SK-N-SH (cell line): Measurements from ENCODE around the gene PLEKHG5.

Experiments used
- CHD2 ChIP-seq: fragments of 150-350 bp; IDR thresholded peaks from 2 replicates; pipeline ENCODE4 v1.6.1; 2018; ENCODE audit warnings: low read length; ENCODE audit not compliant: partially characterized antibody
- EP300 ChIP-seq, 2 experiments: IDR thresholded peaks; 2 replicates each; pipeline versions ENCODE4 v1.4.0 to v1.6.1; 2012; ENCODE audit warnings: borderline replicate concordance in 1 of 2, low read depth in 1 of 2, low read length in 1 of 2
- FOXJ3 ChIP-seq: sonication (generic); formaldehyde crosslinking; IDR thresholded peaks from 2 replicates; pipeline ENCODE4 v1.5.1; 2020; ENCODE audit warnings: mild to moderate bottlenecking, missing genetic modification reagents
- GABPA ChIP-seq: IDR thresholded peaks from 2 replicates; pipeline ENCODE4 v1.4.0; 2012; ENCODE audit warnings: low read depth, mild to moderate bottlenecking
- MXI1 ChIP-seq: IDR thresholded peaks from 2 replicates; pipeline ENCODE4 v1.6.1; 2012; ENCODE audit warnings: mild to moderate bottlenecking, low read depth, low read length, improper control_type of control experiment
- POLR2AphosphoS5 ChIP-seq: IDR thresholded peaks from 2 replicates; pipeline ENCODE4 v1.6.1; 2012; ENCODE audit warnings: low read depth, low read length
- SIN3A ChIP-seq: IDR thresholded peaks from 2 replicates; pipeline ENCODE4 v1.6.1; 2012; ENCODE audit warnings: low read depth, mild to moderate bottlenecking, low read length, moderate library complexity, borderline replicate concordance
- TF ChIP-seq, protein P1 (sequence below): IDR thresholded peaks from 2 replicates; pipeline ENCODE4 v1.6.1; 2012; ENCODE audit warnings: mild to moderate bottlenecking, low read depth, low read length, moderate library complexity
- TF ChIP-seq, protein P2 (sequence below): fragments of 150-350 bp; IDR thresholded peaks from 2 replicates; pipeline ENCODE4 v1.6.1; 2016; ENCODE audit warnings: mild to moderate bottlenecking, low read depth, low read length
- TF ChIP-seq, protein P3 (sequence below): IDR thresholded peaks from 2 replicates; pipeline ENCODE4 v1.4.0; 2012; ENCODE audit warnings: low read depth, borderline replicate concordance

DNA sequence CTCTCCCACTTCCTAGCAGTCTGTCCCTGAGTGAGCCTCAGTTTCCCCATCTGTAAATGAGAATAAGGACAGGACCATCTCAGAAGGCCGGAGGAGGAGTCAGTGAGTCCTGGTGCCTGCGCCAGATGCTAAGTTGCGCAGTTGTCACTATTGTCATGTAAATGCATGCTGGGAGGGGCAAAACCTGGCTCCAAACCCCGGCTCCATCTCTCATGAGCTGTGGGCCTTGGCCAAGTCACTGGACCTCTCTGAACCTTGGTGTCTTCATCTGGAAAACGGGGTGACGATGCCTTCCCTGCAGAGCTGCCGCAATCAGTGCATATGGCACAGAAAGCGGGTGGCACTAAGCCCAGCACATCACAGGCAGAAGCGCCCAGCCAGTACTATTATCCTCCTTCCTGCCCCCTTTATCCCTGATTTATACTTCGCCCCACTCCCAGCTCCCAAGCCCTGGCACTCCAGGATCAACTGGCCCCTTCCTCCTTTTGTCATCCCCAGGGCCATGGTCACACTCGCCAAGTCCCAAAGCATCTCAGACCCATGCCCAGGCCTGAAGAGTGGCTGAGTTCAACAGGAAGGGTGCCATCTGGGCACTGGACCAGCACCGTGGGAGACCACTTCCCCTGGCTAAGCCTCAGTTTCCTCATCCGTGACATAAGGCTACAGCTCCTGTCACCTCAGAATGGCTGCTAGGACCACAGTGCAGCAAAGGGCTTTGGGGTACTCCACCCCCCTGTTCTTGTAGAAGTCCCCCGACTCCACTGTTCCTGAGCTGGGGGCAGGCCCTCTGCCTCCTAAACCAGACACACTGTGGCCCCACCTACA is 4.3 kb upstream of the PLEKHG5 start:
- TF ChIP-seq CHD2 (no peak), SIN3A (no peak), MXI1 (no peak), GABPA (no peak), EP300 (IDR thresholded peaks at IDR 0.05; ENCODE audit: borderline replicate concordance in 1 of 2, low read depth in 1 of 2, low read length in 1 of 2) (no peak), FOXJ3 (CRISPR knock-in tag) (no peak), POLR2AphosphoS5 (no peak)
- TF ChIP-seq, protein P1, sequence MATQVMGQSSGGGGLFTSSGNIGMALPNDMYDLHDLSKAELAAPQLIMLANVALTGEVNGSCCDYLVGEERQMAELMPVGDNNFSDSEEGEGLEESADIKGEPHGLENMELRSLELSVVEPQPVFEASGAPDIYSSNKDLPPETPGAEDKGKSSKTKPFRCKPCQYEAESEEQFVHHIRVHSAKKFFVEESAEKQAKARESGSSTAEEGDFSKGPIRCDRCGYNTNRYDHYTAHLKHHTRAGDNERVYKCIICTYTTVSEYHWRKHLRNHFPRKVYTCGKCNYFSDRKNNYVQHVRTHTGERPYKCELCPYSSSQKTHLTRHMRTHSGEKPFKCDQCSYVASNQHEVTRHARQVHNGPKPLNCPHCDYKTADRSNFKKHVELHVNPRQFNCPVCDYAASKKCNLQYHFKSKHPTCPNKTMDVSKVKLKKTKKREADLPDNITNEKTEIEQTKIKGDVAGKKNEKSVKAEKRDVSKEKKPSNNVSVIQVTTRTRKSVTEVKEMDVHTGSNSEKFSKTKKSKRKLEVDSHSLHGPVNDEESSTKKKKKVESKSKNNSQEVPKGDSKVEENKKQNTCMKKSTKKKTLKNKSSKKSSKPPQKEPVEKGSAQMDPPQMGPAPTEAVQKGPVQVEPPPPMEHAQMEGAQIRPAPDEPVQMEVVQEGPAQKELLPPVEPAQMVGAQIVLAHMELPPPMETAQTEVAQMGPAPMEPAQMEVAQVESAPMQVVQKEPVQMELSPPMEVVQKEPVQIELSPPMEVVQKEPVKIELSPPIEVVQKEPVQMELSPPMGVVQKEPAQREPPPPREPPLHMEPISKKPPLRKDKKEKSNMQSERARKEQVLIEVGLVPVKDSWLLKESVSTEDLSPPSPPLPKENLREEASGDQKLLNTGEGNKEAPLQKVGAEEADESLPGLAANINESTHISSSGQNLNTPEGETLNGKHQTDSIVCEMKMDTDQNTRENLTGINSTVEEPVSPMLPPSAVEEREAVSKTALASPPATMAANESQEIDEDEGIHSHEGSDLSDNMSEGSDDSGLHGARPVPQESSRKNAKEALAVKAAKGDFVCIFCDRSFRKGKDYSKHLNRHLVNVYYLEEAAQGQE = no peak
- TF ChIP-seq, protein P2, sequence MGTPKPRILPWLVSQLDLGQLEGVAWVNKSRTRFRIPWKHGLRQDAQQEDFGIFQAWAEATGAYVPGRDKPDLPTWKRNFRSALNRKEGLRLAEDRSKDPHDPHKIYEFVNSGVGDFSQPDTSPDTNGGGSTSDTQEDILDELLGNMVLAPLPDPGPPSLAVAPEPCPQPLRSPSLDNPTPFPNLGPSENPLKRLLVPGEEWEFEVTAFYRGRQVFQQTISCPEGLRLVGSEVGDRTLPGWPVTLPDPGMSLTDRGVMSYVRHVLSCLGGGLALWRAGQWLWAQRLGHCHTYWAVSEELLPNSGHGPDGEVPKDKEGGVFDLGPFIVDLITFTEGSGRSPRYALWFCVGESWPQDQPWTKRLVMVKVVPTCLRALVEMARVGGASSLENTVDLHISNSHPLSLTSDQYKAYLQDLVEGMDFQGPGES = no peak
- TF ChIP-seq, protein P3, sequence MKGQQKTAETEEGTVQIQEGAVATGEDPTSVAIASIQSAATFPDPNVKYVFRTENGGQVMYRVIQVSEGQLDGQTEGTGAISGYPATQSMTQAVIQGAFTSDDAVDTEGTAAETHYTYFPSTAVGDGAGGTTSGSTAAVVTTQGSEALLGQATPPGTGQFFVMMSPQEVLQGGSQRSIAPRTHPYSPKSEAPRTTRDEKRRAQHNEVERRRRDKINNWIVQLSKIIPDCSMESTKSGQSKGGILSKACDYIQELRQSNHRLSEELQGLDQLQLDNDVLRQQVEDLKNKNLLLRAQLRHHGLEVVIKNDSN = no peak
